Natural killer cell (primary cell): ENCODE measurements around the gene PLGRKT. TPM values are rescaled to one million over a fixed set of nuclear protein-coding genes. Genes with fewer than 3 reads are reported as not detected.
"Not testable (repeated sequence)": the region's sequence is repeated elsewhere in the genome, so short reads cannot be mapped to it uniquely, and the experiment has no call there.

Experiments
- ATAC-seq, 3 donors: fragments of 150-1000 bp in 2 of 3; fragments of 200-7000 bp in 1 of 3; cut with Tn5 transposase; 1 replicate in 1 of 3; 2 replicates in 2 of 3; pipeline ENCODE4 v1.10.0; 2021; ENCODE audit warnings: mild to moderate bottlenecking in 2 of 3, moderate library complexity in 2 of 3
- DNase-seq, 2 donors: peaks; one replicate each; pipeline versions ENCODE4 v3.0.0 to v3.0.0-alpha.2; 2013 to 2021; ENCODE audit warnings: mixed read lengths in 1 of 2
- H3K27ac ChIP-seq: one replicate; pipeline ENCODE4 v1.5.1; 2013; ENCODE audit warnings: mild to moderate bottlenecking, low read length
- H3K27me3 ChIP-seq: one replicate; pipeline ENCODE4 v1.6.1; 2013; ENCODE audit warnings: low read length; ENCODE audit not compliant: control insufficient read depth, insufficient read depth
- H3K36me3 ChIP-seq: one replicate; pipeline ENCODE4 v1.6.1; 2013; ENCODE audit warnings: low read length; ENCODE audit not compliant: control insufficient read depth, insufficient read depth
- H3K4me1 ChIP-seq: one replicate; pipeline ENCODE4 v1.6.1; 2013; ENCODE audit warnings: low read length; ENCODE audit not compliant: control insufficient read depth, insufficient read depth
- H3K4me3 ChIP-seq: one replicate; pipeline ENCODE4 v1.5.1; 2013; ENCODE audit warnings: low read length
- H3K9me3 ChIP-seq: one replicate; pipeline ENCODE4 v1.6.1; 2013; ENCODE audit warnings: low read length; ENCODE audit not compliant: control insufficient read depth, insufficient read depth
- H3K27ac Mint-ChIP-seq, 2 donors: one replicate each; pipeline ENCODE4 v1.8.0; 2022; ENCODE audit warnings: mild to moderate bottlenecking in 2 of 2, mixed read lengths in 2 of 2, moderate library complexity in 1 of 2
- H3K27me3 Mint-ChIP-seq, 2 donors: one replicate each; pipeline ENCODE4 v1.8.0; 2022; ENCODE audit warnings: low read depth in 2 of 2, mixed read lengths in 2 of 2
- H3K36me3 Mint-ChIP-seq: one replicate; pipeline ENCODE4 v1.8.0; 2022; ENCODE audit warnings: mixed read lengths
- H3K4me1 Mint-ChIP-seq, 2 donors: one replicate each; pipeline ENCODE4 v1.8.0; 2022; ENCODE audit warnings: mixed read lengths in 2 of 2
- H3K4me3 Mint-ChIP-seq: one replicate; pipeline ENCODE4 v1.8.0; 2022; ENCODE audit warnings: mild to moderate bottlenecking, moderate library complexity, mixed read lengths
- H3K9me3 Mint-ChIP-seq, 2 donors: one replicate each; pipeline ENCODE4 v1.8.0; 2022; ENCODE audit warnings: mixed read lengths in 2 of 2
- CTCF ChIP-seq: fragments of 200-600 bp; IDR thresholded peaks from one replicate; pipeline ENCODE4 v1.8.0; 2022; ENCODE audit warnings: antibody characterized with exemption
- WGBS: methylation state at CpG from one replicate; pipeline ENCODE4 v1.1.7; 2013; ENCODE audit warnings: missing lambda C conversion rate; ENCODE audit not compliant: insufficient coverage; 5-methylcytosine and 5-hydroxymethylcytosine counted together
- intact Hi-C: fragments of 100-400 bp; cut with micrococcal nuclease; formaldehyde crosslinking; loops from one replicate; pipeline ENCODE4 v1.14.2; 2022
- total RNA-seq, 4 donors: library from RNA; stranded (reverse); fragments of 120-200 nt in 1 of 4; gene quantifications; one replicate each; pipeline versions ENCODE4 v1.2.3 to v1.2.4, GENCODE V29; 2013 to 2022

The PLGRKT gene
- total RNA-seq, 3 donors from 2014 or later (not counting 1 experiment from before 2014, with no cell fraction given), result 14.7 to 17.8 (median 17.3) TPM

- Mint-ChIP-seq H3K27me3 (no peaks in the 10 kb centered on the region), H3K36me3 (no peaks in the 10 kb centered on the region), H3K4me1 (peaks cover 0 to 3% of the 10 kb centered on the region in 2 donors), H3K4me3 (no peak overlapping the region), H3K27ac (no peak overlapping the region), H3K9me3 (no peaks in the 10 kb centered on the region)
- no peak overlapping the region for H3K4me3 ChIP-seq
- DNase-seq (peak in 1 of 2 donors; percentile 30), ATAC-seq (no peak)
- intact Hi-C loops, result no loop called here
- no peaks in the 10 kb centered on the region for H3K27me3 ChIP-seq
- H3K27ac ChIP-seq, result no peak overlapping the region
- TF ChIP-seq CTCF, result no peak
- H3K9me3 ChIP-seq, result peaks cover 2% of the 10 kb centered on the region
- H3K4me1 ChIP-seq, result no peaks in the 10 kb centered on the region
- 69% methylated on average over 1 of the region's 1 CpG for WGBS
- no peaks in the 10 kb centered on the region for H3K36me3 ChIP-seq
Measured at GRCh38 chr9:5321058-5321457, 116.7 kb downstream of the PLGRKT start.

- ATAC-seq, H3K27ac ChIP-seq, H3K36me3 ChIP-seq, H3K4me3 ChIP-seq, H3K27me3 ChIP-seq, intact Hi-C loops, H3K27me3 Mint-ChIP-seq, H3K4me1 Mint-ChIP-seq, H3K4me1 ChIP-seq, H3K4me3 Mint-ChIP-seq, DNase-seq, H3K27ac Mint-ChIP-seq, H3K9me3 ChIP-seq: not testable (repeated sequence)
- WGBS, result 100% methylated on average over 1 of the region's 1 CpG
- peaks cover 4 to 11% of the 10 kb centered on the region in 2 donors for H3K9me3 Mint-ChIP-seq
- H3K36me3 Mint-ChIP-seq, result peaks cover 13% of the 10 kb centered on the region
Measured at GRCh38 chr9:5316406-5316805, 121.3 kb downstream of the PLGRKT start.

- Histone ChIP-seq H3K36me3 (no peaks in the 10 kb centered on the region), H3K4me1 (no peaks in the 10 kb centered on the region), H3K4me3 (no peak overlapping the region), H3K27me3 (no peaks in the 10 kb centered on the region), H3K27ac (no peak overlapping the region), H3K9me3 (peaks cover 6% of the 10 kb centered on the region)
- WGBS, result 56% methylated on average over 3 of the region's 4 CpGs
- no peak overlapping the region for H3K27ac Mint-ChIP-seq
- peaks cover 4 to 11% of the 10 kb centered on the region in 2 donors for H3K9me3 Mint-ChIP-seq
- H3K27me3 Mint-ChIP-seq, result no peaks in the 10 kb centered on the region
- no peak for ATAC-seq
- intact Hi-C loops, result no loop called here
- H3K4me3 Mint-ChIP-seq, result no peak overlapping the region
- H3K4me1 Mint-ChIP-seq, result no peaks in the 10 kb centered on the region
- no peak for DNase-seq
- TF ChIP-seq CTCF, result no peak
- H3K36me3 Mint-ChIP-seq, result peaks cover 13% of the 10 kb centered on the region
Measured at GRCh38 chr9:5315187-5315923, 122.4 kb downstream of the PLGRKT start.

GRCh38 chr9:5310851-5311250 lies 126.9 kb downstream of the PLGRKT start:
- H3K4me1 Mint-ChIP-seq, result no peaks in the 10 kb centered on the region
- H3K27me3 Mint-ChIP-seq, result no peaks in the 10 kb centered on the region
- H3K9me3 Mint-ChIP-seq, result peaks cover 4 to 11% of the 10 kb centered on the region in 2 donors
- intact Hi-C loops, result no loop called here
- no peak overlapping the region for H3K4me3 ChIP-seq
- H3K27me3 ChIP-seq, result no peaks in the 10 kb centered on the region
- no peaks in the 10 kb centered on the region for H3K4me1 ChIP-seq
- DNase-seq, result no peak
- H3K36me3 ChIP-seq, result no peaks in the 10 kb centered on the region
- no peak for ATAC-seq
- TF ChIP-seq CTCF, result no peak
- peaks cover 4% of the 10 kb centered on the region for H3K9me3 ChIP-seq
- no peak overlapping the region for H3K27ac ChIP-seq
- peaks cover 13% of the 10 kb centered on the region for H3K36me3 Mint-ChIP-seq
- no peak overlapping the region for H3K27ac Mint-ChIP-seq
- no peak overlapping the region for H3K4me3 Mint-ChIP-seq

Other genes with a start within 250 kb of the PLGRKT start
- gene INSL4, start 206.5 kb downstream of the PLGRKT start, total RNA-seq, result not detected
- 1 to 10 TPM in 1 of 3 donors, under 1 TPM in 2; 0.88 to 1.4 (median 0.94) TPM for gene RLN2, start 133.2 kb downstream of the PLGRKT start, total RNA-seq
- 1 to 10 TPM in 2 of 3 donors, under 1 TPM in 1; 0.43 to 1.9 (median 1.5) TPM for gene RLN1, start 98.0 kb downstream of the PLGRKT start, total RNA-seq
- gene CD274, start 12.6 kb upstream of the PLGRKT start, total RNA-seq, result 1 to 10 TPM; 4.9 to 7.2 (median 6.0) TPM
- gene PDCD1LG2, start 72.6 kb upstream of the PLGRKT start, total RNA-seq, result 1 to 10 TPM in 1 of 3 donors, under 1 TPM in 2; 0.14 to 1.2 (median 0.16) TPM
- gene RIC1, start 191.2 kb upstream of the PLGRKT start, total RNA-seq, result 10 to 100 TPM; 23.5 to 33.9 (median 31.8) TPM